Measurements from ENCODE around the gene SNRNP25.
"Not testable (repeated sequence)": the region's sequence is repeated elsewhere in the genome, so short reads cannot be mapped to it uniquely, and the experiment has no call there.

SNRNP25 gene

GRCh38 chr16:42069-42457 is 11.6 kb upstream of the SNRNP25 start:
- no peak for DNase-seq

- DNase-seq = no peak
Measured at GRCh38 chr16:42691-43090, 10.9 kb upstream of the SNRNP25 start.

GRCh38 chr16:43294-43693 is 10.3 kb upstream of the SNRNP25 start:
- no peak for DNase-seq

GRCh38 chr16:44655-45054 is 9.0 kb upstream of the SNRNP25 start:
- no peak for DNase-seq

- no peak for DNase-seq
Measured at GRCh38 chr16:45454-45853, 8.2 kb upstream of the SNRNP25 start.

GRCh38 chr16:46510-46909 is 7.1 kb upstream of the SNRNP25 start:
- DNase-seq = not testable (repeated sequence)

- no peak for DNase-seq
Measured at GRCh38 chr16:47234-47633, 6.4 kb upstream of the SNRNP25 start.

GRCh38 chr16:50769-51591 is 2.6 kb upstream of the SNRNP25 start:
- DNase-seq = no peak

GRCh38 chr16:54237-54581 is 581 bp downstream of the SNRNP25 start:
- no peak for DNase-seq

GRCh38 chr16:55571-56136 is 2.0 kb downstream of the SNRNP25 start:
- DNase-seq = no peak

GRCh38 chr16:56231-56927 is 2.8 kb downstream of the SNRNP25 start:
- DNase-seq = no peak

GRCh38 chr16:57711-58110 is 4.1 kb downstream of the SNRNP25 start:
- DNase-seq = no peak

GRCh38 chr16:58491-59439 is 5.1 kb downstream of the SNRNP25 start:
- DNase-seq = no peak

GRCh38 chr16:59440-60059 is 5.9 kb downstream of the SNRNP25 start:
- DNase-seq = no peak

GRCh38 chr16:60166-60565 is 6.5 kb downstream of the SNRNP25 start:
- DNase-seq = no peak

GRCh38 chr16:60929-61878 is 7.6 kb downstream of the SNRNP25 start:
- DNase-seq = no peak

GRCh38 chr16:61879-62281 is 8.3 kb downstream of the SNRNP25 start:
- DNase-seq = no peak

GRCh38 chr16:62283-62967 is 8.8 kb downstream of the SNRNP25 start:
- no peak for DNase-seq

GRCh38 chr16:62968-63391 is 9.4 kb downstream of the SNRNP25 start:
- no peak for DNase-seq

- DNase-seq = no peak
Measured at GRCh38 chr16:63466-63865, 9.8 kb downstream of the SNRNP25 start.
